Kidney (tissue), 14 donors: Measurements from ENCODE around the gene ANXA4. TPM values are rescaled to one million over a fixed set of nuclear protein-coding genes. Genes with fewer than 3 reads are reported as not detected.
"Not testable (repeated sequence)": the region's sequence is repeated elsewhere in the genome, so short reads cannot be mapped to it uniquely, and the experiment has no call there.

Experiments
- DNase-seq, 5 donors: peaks; one replicate each; pipeline ENCODE4 v3.0.0-alpha.2; 2013 to 2020
- FAIRE-seq: peaks from 2 replicates; lab custom pipeline; 2012; peaks lifted over from hg19 to GRCh38; lab: Jason Lieb, UNC
- H3K27ac ChIP-seq, 2 donors: one replicate each; pipeline ENCODE4 v1.7.0; 2013; ENCODE audit warnings: low read depth in 2 of 2, low read length in 2 of 2, inconsistent platforms in 1 of 2
- H3K27me3 ChIP-seq: one replicate; pipeline ENCODE4 v1.7.1; 2013; ENCODE audit warnings: low read length, inconsistent platforms; ENCODE audit not compliant: control insufficient read depth, insufficient read depth
- H3K36me3 ChIP-seq, 3 donors: one replicate each; pipeline versions ENCODE4 v1.7.0 to v1.7.1; 2013; ENCODE audit warnings: low read length in 3 of 3, control low read depth in 1 of 3, inconsistent platforms in 1 of 3; ENCODE audit not compliant: insufficient read depth in 3 of 3, control insufficient read depth in 2 of 3
- H3K4me1 ChIP-seq, 3 donors: one replicate each; pipeline versions ENCODE4 v1.7.0 to v1.7.1; 2013; ENCODE audit warnings: low read length in 3 of 3, inconsistent platforms in 1 of 3, low read depth in 1 of 3; ENCODE audit not compliant: control insufficient read depth in 2 of 3, insufficient read depth in 2 of 3
- H3K4me3 ChIP-seq, 3 donors: one replicate each; pipeline versions ENCODE4 v1.7.0 to v1.8.1; 2013; ENCODE audit warnings: low read length in 3 of 3, control low read depth in 1 of 3, inconsistent platforms in 1 of 3
- H3K9ac ChIP-seq, 3 donors: one replicate each; pipeline versions ENCODE4 v1.7.0 to v1.7.1; 2013; ENCODE audit warnings: low read length in 3 of 3, control low read depth in 1 of 3, inconsistent platforms in 1 of 3
- H3K9me3 ChIP-seq, 3 donors: one replicate each; pipeline versions ENCODE4 v1.7.0 to v1.7.1; 2013; ENCODE audit warnings: low read length in 3 of 3, control low read depth in 1 of 3, inconsistent platforms in 1 of 3; ENCODE audit not compliant: control insufficient read depth in 2 of 3, insufficient read depth in 1 of 3
- CTCF ChIP-seq: IDR thresholded peaks from 3 replicates; pipeline ENCODE4 v1.5.1; 2012; ENCODE audit warnings: mild to moderate bottlenecking, moderate library complexity, borderline replicate concordance; ENCODE audit not compliant: insufficient read depth; ENCODE audit errors: extremely low read depth
- intact Hi-C: fragments of 100-400 bp; cut with DNase I; formaldehyde crosslinking; loops from one replicate; pipeline ENCODE4 v1.11.1; 2022
- polyA plus RNA-seq: library from polyadenylated mRNA; stranded (reverse); fragments of 350-450 nt; fragmentation: Illumina TruSeq; extraction: RNeasy Lipid Tissue Mini Kit (QIAGEN cat#74804); gene quantifications from one replicate; pipeline ENCODE4 v1.2.3, GENCODE V29; 2014; ENCODE audit warnings: low read depth, low replicate concordance; ENCODE audit not compliant: insufficient read depth
- total RNA-seq: library from RNA; stranded (reverse); fragmentation: NEBNext Ultra II Directional; extraction: Animal tissue kit (Norgen Biotek cat#: 25700); gene quantifications from one replicate; pipeline ENCODE4 v1.2.1, GENCODE V29; 2021
- donor health status: control.
- donor health status: control.
- donor health status: control.
- donor health status: control.
- donor health status: control.
- donor health status: DM: yes; HTN: yes; CAD: no.
- donor health status: Normal renal cell carcinoma (clear cell type).

ANXA4 gene
- total and polyA plus RNA-seq, 2 donors from 2014 or later: 168 to 287 TPM

- H3K27ac ChIP-seq: no peak overlapping the region
- no peak for FAIRE-seq
- H3K4me1 ChIP-seq: peaks cover 0 to 20% (median 14%) of the 10 kb centered on the region in 3 donors
- no peak for TF ChIP-seq CTCF
- no peaks in the 10 kb centered on the region for H3K27me3 ChIP-seq
- H3K9me3 ChIP-seq: no peaks in the 10 kb centered on the region
- DNase-seq: no peak
- H3K36me3 ChIP-seq: peaks cover 0 to 2% (median 0%) of the 10 kb centered on the region in 3 donors
- H3K9ac ChIP-seq: no peak overlapping the region
- H3K4me3 ChIP-seq: no peak overlapping the region
- intact Hi-C loops: no loop called here
Observed at GRCh38 chr2:69771461-69771860, 29.5 kb downstream of the ANXA4 start.

GRCh38 chr2:69773206-69773605 is 31.3 kb downstream of the ANXA4 start:
- H3K4me1 ChIP-seq: peaks cover 0 to 12% (median 12%) of the 10 kb centered on the region in 3 donors
- H3K9ac ChIP-seq: no peak overlapping the region
- H3K4me3 ChIP-seq: no peak overlapping the region
- H3K27me3 ChIP-seq: no peaks in the 10 kb centered on the region
- no peak for DNase-seq
- FAIRE-seq: no peak
- intact Hi-C loops: no loop called here
- H3K9me3 ChIP-seq: no peaks in the 10 kb centered on the region
- TF ChIP-seq CTCF: no peak
- H3K27ac ChIP-seq: no peak overlapping the region
- peaks cover 0 to 2% (median 0%) of the 10 kb centered on the region in 3 donors for H3K36me3 ChIP-seq

GRCh38 chr2:69774258-69774983 is 32.5 kb downstream of the ANXA4 start:
- FAIRE-seq, DNase-seq, H3K9ac ChIP-seq, H3K4me1 ChIP-seq, H3K27me3 ChIP-seq, H3K36me3 ChIP-seq, H3K4me3 ChIP-seq, H3K9me3 ChIP-seq, intact Hi-C loops: not testable (repeated sequence)
- H3K27ac ChIP-seq: peak overlapping the region in 1 of 2 donors; percentile 8

- Histone ChIP-seq H3K27me3 (no peaks in the 10 kb centered on the region), H3K4me3 (no peak overlapping the region), H3K36me3 (peaks cover 0 to 2% (median 0%) of the 10 kb centered on the region in 3 donors), H3K9ac (peak overlapping the region in 1 of 3 donors; percentile 32), H3K4me1 (peaks cover 0 to 7% (median 3%) of the 10 kb centered on the region in 3 donors), H3K9me3 (no peaks in the 10 kb centered on the region), H3K27ac (peak overlapping the region in 1 of 2 donors; percentile 8)
- TF ChIP-seq CTCF: no peak
- no peak for DNase-seq
- FAIRE-seq: no peak
- intact Hi-C loops: no loop called here
Observed at GRCh38 chr2:69774984-69775982, 33.3 kb downstream of the ANXA4 start.
